PC-9 (cell line): Measurements from ENCODE around the gene TMEM92.

Source experiments
- CTCF ChIP-seq: fragments of 200-600 bp; sonication (generic); conservative IDR thresholded peaks from 2 replicates; pipeline ENCODE4 v1.6.1; 2017; ENCODE audit warnings: mixed run types, antibody characterized with exemption, mild to moderate bottlenecking, moderate library complexity
- EZH2 ChIP-seq: fragments of 200-600 bp; sonication (generic); IDR thresholded peaks from 2 replicates; pipeline ENCODE4 v1.8.0; 2017; ENCODE audit warnings: antibody characterized with exemption, low read depth

DNA sequence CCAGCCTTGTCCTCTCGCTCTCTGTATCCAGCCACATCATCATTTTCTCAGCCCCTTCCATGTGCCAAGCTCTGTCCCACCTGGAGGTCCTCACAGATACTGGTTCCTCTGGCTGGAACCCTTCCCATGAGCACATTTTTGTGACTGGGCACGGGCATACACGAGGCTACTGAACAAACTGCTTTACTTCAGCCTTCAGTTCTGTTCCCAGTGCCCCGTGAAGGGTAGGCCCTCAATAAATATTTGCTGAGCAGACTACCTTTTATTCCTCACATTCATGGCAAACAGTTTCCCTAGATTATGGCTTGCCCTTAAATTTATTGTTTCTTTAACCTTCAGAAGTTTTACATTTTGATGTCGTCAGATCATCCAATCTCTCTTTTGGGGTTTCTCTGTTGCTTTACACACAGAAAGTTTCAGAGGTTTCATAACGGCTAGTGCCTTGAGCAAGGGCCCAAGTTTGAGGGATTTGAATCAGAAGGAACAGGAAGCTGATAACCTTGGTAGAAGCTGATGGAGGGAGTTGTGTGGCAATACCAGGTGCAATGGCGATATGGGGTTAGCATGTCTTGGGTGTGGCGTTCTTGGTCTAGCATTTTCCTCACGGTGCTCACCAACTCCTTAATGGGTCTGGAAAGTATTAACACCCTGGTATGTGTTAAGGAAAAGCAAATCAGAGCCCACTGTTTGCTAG lies 27.8 kb downstream of the TMEM92 start:
- TF ChIP-seq CTCF (no peak), EZH2 (no peak)
